ENCODE data around the gene CDKL4.
"Not testable (repeated sequence)": the region's sequence is repeated elsewhere in the genome, so short reads cannot be mapped to it uniquely, and the experiment has no call there.

The CDKL4 gene

DNA sequence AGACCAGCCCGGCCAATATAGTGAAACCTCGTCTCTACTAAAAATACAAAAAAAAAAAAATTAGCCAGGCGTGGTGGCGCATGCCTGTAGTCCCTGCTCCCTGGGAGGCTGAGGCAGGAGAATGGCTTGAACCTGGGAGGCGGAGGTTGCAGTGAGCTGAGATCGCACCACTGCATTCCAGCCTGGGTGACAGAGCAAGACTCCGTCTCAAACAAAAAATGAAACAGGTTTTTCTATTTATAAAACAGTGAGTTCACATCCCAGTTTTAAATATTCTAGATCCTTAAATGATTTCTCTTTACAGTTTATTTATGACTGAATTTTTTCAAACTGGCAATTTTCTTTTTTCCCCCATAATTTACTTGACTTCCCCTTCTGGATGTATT lies 102.8 kb downstream of the CDKL4 start:
- not testable (repeated sequence) for DNase-seq

DNA sequence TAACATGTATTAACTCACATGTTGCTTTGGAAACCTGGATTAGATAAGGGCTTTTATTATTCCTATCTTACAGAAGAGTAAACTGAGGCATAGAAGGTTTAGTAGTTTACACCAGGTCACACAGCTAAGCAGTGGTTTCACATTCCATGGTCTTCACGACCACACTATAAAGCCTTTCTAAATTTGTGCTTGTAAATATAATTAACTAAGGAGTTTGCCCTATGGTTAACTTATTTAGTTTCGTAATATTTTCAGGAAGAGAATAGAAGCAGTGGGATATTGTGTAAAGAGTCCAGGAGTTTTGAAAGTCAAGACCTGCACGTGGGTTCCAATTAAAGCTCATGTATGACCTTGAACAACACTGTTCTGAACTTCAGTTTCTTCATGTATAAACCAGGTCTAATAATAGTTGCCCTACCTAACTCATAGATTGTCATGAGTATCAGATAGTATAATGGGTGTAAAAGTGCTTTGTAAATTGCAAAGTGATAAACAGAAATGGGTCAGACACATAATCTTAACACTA lies 103.4 kb downstream of the CDKL4 start:
- no peak for DNase-seq

DNA sequence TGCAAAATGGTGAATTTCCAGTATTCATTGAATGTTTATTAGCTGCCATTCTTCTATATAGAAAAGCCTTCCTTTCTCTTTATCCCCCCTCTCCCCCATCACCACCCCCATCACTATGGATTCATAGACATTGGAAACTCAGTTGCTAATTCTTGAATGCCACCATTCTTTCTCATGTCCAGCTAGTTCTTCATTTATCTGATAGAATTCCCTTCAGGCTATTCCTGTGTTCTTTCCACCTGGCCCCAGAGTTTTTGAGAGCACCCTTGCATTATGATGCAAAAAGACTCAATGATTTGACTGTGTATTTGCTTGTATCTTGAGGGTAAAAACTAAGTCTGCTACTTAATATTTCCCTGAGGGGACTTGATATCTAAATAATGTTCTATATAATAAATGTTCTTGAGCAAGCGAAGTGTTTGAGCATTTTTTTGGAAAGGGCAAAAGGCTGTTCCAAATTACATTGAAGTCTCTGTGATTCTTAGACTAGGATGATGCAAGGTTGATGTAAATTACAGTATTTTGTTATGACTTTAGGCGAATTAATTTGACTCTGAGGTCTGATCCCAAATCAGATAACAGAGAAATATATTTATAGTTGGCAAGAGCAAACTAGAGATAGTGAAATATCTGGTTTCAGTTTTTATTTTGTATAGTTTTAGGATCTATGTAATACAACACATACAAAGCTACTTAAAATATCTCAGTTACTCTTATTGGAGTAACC lies 104.1 kb downstream of the CDKL4 start:
- DNase-seq, result no peak

DNA sequence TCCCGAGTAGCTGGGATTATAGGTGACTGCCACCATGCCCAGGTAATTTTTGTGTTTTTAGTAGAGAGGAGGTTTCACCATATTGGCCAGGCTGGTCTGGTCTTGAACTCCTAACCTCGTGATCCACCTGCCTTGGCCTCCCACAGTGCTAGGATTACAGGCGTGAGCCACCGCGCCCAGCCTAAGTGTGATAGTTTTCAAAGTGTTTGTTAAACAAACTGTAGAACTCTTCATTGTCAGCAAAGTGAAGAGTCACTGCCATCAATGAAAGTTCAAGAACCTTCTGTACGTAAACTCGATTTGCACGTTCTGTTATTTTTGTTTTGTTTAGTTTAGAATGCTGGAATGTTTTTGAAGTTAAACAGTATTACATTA lies 104.9 kb downstream of the CDKL4 start:
- no peak for DNase-seq

DNA sequence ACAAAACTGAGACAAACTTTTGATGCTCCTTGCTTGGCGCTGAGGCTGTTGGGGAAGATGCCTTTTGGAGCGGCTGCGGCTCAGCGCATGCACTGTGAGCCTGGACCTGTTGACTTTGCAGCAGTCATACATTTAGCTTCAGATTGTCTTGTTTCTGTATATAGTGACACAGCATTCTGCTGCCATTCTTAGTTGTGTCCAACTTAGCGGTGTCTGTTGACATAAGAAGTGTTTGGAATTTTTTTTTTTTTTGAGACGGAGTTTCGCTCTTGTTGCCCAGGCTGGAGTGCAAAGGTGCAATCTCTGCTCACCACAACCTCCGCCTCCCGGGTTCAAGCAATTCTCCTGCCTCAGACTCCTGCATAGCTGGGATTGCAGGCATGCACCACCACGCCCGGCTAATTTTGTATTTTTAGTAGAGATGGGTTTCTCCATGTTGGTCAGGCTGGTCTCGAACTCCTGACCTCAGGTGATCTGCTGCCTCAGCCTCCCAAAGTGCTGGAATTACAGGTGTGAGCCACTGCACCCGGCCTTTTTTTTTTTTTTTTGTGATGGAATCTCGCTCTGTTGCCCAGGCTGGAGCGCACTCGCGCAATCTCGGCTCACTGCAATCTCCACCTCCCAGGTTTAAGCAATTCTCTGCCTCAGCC lies 105.5 kb downstream of the CDKL4 start:
- DNase-seq, result not testable (repeated sequence)

DNA sequence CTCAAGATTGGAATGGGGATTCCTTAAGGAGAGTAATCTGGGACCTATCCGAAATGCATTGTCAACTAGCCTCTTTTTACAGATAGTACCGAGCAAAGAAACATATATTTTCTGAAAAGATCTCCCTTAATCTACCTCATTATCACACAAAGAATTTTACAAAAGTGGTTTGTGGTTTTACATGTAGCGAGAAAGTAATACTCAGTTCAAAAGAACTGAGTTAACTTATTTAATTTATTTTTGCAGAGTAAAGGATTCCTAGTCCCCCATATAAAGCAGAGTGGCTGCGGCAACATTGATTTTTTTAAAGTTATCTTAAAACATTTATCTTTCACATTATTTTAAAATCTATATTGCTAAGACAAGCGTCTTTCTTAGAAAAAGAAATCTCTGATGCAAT lies 107.0 kb downstream of the CDKL4 start:
- no peak for DNase-seq

DNA sequence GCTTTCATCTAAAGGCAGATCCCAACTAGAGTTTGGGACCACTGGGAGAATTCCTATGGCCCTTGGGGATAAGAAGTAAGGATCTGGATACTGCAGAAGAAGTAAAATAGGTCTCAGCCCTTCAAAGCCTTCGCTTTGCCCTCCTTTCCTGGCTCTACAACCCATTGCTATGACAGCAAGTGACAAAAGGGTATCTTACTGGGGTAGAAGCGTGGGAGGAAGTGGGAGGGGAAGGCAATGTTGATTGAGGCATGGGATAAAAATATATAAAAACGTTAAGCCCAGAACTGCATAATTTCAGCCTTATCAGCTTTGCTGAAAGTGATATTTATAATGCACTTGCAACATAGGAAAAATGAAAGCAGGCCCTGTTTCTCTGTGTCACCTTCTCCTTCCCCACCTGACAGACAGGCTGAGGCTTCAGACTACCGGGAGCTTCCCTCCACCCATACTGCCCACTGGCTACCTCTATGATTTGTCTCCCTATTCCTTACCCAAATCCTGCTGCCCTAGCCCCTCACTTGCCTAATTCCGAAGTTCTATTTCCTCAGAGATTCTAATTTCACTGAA lies 108.0 kb downstream of the CDKL4 start:
- DNase-seq, result no peak

DNA sequence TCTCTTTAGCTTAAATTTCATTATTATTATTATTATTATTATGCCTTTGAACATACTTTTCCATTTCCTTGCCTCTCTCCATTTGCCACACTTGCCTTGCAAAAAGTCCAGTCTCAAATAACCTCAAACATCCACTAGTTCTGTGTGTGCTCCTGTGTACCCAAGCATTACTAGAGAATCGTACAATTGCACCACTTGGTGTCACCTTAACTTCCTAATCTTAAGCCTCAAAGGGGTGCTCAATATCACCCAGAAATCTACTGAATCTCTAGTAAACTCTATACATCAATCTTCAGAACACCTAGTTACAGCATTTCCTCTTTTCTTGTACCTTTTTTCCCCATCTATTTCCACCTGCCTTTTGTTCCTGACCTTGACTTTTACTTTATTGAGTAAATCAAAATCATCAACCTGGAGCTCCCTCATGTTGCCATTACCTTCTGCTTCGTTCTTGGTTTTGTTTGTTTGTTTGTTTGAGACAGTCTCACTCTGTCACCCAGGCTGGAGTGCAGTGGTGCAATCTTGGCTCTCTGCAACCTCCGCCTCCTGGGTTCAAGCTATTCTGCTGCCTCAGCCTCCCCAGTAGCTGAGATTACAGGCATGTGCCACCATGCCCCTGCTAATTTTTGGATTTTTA lies 110.4 kb downstream of the CDKL4 start:
- no peak for DNase-seq

DNA sequence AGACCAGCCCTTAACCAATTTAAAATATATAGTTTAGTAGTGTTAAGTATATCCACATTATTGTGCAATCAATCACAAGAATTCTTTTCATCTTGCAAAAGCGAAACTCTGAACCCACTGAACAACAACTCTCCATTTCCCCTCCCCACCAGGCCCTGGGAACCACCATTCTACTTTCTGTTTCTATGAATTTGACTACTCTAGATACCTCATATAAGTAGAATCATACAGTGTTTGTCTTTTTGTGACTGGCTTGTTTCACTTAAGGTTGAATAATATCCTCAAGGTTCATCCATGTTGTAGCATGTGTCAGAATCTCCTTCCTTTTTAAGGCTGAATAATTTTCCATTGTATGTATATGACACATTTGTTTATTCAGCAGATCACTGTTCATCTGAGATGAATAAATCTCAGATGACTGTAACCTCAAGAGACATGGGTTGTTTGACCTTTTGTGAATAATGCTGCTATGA lies 114.8 kb downstream of the CDKL4 start:
- DNase-seq, result no peak

DNA sequence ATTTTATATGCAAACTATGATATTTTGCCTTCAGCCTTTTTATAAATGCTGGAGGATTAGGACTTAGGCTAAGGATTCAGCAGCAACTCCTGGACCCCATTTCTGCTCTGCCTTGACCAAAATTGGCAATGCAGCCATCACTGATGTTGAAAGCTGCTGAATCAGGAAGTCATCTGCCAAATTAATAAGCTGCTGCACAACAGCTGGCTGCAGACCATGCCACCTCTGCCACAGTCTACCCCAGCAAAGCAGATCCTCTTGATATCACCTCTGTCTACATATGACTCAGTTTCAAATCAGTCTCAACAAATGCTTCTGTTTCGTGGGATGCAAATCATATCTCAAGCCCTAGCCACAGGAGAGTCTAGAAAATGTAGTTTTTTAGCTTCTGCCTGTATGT lies 115.8 kb downstream of the CDKL4 start:
- no peak for DNase-seq

All from COR-L47 (cell line).